Measurements from ENCODE around the gene UBE2E2. TPM values are rescaled to one million over a fixed set of nuclear protein-coding genes. Genes with fewer than 3 reads are reported as not detected.

Gene UBE2E2
- total RNA-seq, 2 experiments from 2014 or later = 14.1 to 20.2 TPM

DNA sequence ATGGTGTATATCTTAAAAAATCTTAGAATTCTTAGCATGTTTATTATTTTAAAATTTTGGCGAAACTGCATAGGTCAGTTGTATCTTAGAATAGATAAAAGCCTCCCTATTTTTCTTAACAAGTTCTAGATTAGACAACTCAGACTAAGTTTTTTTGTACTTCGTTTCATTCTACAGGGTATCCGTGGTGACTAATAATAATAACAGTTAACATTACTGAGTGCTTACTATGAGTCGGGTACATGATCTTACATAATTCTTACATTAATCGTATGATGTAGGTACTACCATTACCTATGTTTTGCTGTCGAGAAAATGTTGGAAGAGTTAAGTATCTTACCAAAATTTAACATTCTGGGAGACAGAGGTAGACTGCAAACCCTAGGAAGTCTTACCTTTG lies 60.7 kb downstream of the UBE2E2 start:
- TF ChIP-seq, protein P1, sequence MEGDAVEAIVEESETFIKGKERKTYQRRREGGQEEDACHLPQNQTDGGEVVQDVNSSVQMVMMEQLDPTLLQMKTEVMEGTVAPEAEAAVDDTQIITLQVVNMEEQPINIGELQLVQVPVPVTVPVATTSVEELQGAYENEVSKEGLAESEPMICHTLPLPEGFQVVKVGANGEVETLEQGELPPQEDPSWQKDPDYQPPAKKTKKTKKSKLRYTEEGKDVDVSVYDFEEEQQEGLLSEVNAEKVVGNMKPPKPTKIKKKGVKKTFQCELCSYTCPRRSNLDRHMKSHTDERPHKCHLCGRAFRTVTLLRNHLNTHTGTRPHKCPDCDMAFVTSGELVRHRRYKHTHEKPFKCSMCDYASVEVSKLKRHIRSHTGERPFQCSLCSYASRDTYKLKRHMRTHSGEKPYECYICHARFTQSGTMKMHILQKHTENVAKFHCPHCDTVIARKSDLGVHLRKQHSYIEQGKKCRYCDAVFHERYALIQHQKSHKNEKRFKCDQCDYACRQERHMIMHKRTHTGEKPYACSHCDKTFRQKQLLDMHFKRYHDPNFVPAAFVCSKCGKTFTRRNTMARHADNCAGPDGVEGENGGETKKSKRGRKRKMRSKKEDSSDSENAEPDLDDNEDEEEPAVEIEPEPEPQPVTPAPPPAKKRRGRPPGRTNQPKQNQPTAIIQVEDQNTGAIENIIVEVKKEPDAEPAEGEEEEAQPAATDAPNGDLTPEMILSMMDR (IDR thresholded peaks at IDR 0.05) = no peak
- Mint-ChIP-seq H3K27me3 (no peaks in the 10 kb centered on the region), H3K9me3 (peaks cover 2% of the 10 kb centered on the region), H3K27ac (no peak overlapping the region), H3K36me3 (ENCODE audit: low read depth) (no peaks in the 10 kb centered on the region), H3K4me3 (no peak overlapping the region), H3K4me1 (ENCODE audit: low read depth) (no peaks in the 10 kb centered on the region)
- no peak overlapping the region for H3K27ac ChIP-seq (ENCODE audit: low read depth in 1 of 2, low read length in 2 of 2)
- ChIA-PET POLR2A (no interaction called here), CTCF (no interaction called here)
- H3K36me3 ChIP-seq (ENCODE audit: insufficient read depth, low read length) = no peaks in the 10 kb centered on the region
- H3K27me3 ChIP-seq (ENCODE audit: control insufficient read depth in 1 of 2, insufficient read depth in 2 of 2, low read length in 2 of 2) = no peaks in the 10 kb centered on the region
- H3K4me3 ChIP-seq (ENCODE audit: low read length) = no peak overlapping the region
- intact Hi-C loops (cut with DNase I, micrococcal nuclease) = no loop called here
- no peaks in the 10 kb centered on the region for H3K4me1 ChIP-seq (ENCODE audit: insufficient read depth, low read length)
- ATAC-seq (ENCODE audit: poor library complexity) = no peak
- H3K9me3 ChIP-seq (ENCODE audit: control insufficient read depth in 1 of 2, insufficient read depth in 1 of 2, low read length in 2 of 2) = no peaks in the 10 kb centered on the region
- no peak for DNase-seq

DNA sequence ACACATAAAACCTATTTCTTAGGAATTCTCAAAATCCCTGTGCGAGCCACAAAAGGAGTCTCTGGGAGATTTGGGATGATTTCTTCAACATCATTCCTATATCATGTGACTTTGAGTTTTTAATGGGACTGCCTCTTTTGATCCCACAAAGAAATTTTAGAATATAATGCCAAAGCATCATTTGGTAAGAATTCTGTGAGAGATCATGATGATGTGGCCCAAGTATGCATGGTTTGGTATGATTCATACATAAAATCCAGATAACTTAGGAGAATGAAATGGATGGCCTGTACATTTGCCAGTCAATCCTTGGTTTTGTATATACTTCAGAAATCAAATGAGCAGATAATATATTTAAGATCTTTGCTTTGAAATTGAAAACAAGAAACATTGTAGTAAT lies 61.3 kb downstream of the UBE2E2 start:
- DNase-seq = no peak
- Histone ChIP-seq H3K27ac (ENCODE audit: low read depth in 1 of 2, low read length in 2 of 2) (no peak overlapping the region), H3K4me3 (ENCODE audit: low read length) (no peak overlapping the region), H3K27me3 (ENCODE audit: control insufficient read depth in 1 of 2, insufficient read depth in 2 of 2, low read length in 2 of 2) (no peaks in the 10 kb centered on the region), H3K4me1 (ENCODE audit: insufficient read depth, low read length) (no peaks in the 10 kb centered on the region), H3K9me3 (ENCODE audit: control insufficient read depth in 1 of 2, insufficient read depth in 1 of 2, low read length in 2 of 2) (no peaks in the 10 kb centered on the region), H3K36me3 (ENCODE audit: insufficient read depth, low read length) (no peaks in the 10 kb centered on the region)
- Mint-ChIP-seq H3K4me3 (no peak overlapping the region), H3K36me3 (ENCODE audit: low read depth) (no peaks in the 10 kb centered on the region), H3K9me3 (peaks cover 2% of the 10 kb centered on the region), H3K27me3 (no peaks in the 10 kb centered on the region), H3K4me1 (ENCODE audit: low read depth) (no peaks in the 10 kb centered on the region), H3K27ac (no peak overlapping the region)
- POLR2A ChIA-PET = no interaction called here
- CTCF ChIA-PET = no interaction called here
- ATAC-seq (ENCODE audit: poor library complexity) = no peak
- intact Hi-C loops (cut with DNase I, micrococcal nuclease) = no loop called here
- TF ChIP-seq, protein P1 (IDR thresholded peaks at IDR 0.05) = no peak

DNA sequence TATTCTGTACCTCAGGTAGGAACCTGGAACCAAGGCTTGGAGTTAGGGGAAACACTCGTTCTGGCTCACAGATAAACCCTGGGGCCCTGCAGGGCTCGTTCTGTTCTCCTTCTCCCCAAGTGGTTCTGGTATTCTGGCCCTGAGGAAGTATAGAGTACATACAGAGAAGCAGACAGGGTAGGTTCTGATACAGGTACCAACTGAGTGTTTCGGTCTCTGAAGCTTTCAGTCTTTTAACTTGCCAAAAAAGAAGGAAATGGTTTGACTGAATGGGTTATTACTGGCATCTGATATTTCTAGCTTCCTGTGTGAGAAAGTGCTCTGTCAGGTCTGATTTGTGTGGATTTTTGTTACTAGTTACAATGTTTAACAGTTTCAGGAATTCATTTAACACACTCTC lies 67.3 kb downstream of the UBE2E2 start:
- H3K27ac Mint-ChIP-seq = no peak overlapping the region
- Histone ChIP-seq H3K9me3 (ENCODE audit: control insufficient read depth in 1 of 2, insufficient read depth in 1 of 2, low read length in 2 of 2) (peaks cover 0 to 10% of the 10 kb centered on the region in 2 experiments), H3K27ac (ENCODE audit: low read depth in 1 of 2, low read length in 2 of 2) (no peak overlapping the region), H3K27me3 (ENCODE audit: control insufficient read depth in 1 of 2, insufficient read depth in 2 of 2, low read length in 2 of 2) (no peaks in the 10 kb centered on the region), H3K4me1 (ENCODE audit: insufficient read depth, low read length) (no peaks in the 10 kb centered on the region), H3K4me3 (ENCODE audit: low read length) (no peak overlapping the region), H3K36me3 (ENCODE audit: insufficient read depth, low read length) (no peaks in the 10 kb centered on the region)
- DNase-seq (no peak), ATAC-seq (ENCODE audit: poor library complexity) (no peak)
- CTCF ChIA-PET = no interaction called here
- intact Hi-C loops (cut with DNase I, micrococcal nuclease) = no loop called here
- H3K36me3 Mint-ChIP-seq (ENCODE audit: low read depth) = no peaks in the 10 kb centered on the region
- H3K4me1 Mint-ChIP-seq (ENCODE audit: low read depth) = peaks cover 4% of the 10 kb centered on the region
- POLR2A ChIA-PET = no interaction called here
- no peak overlapping the region for H3K4me3 Mint-ChIP-seq
- no peaks in the 10 kb centered on the region for H3K27me3 Mint-ChIP-seq
- TF ChIP-seq, protein P1 (IDR thresholded peaks at IDR 0.05) = no peak
- H3K9me3 Mint-ChIP-seq = peaks cover 3% of the 10 kb centered on the region

Data from CD4-positive, alpha-beta T cell (primary cell).